GM12864 (cell line): ENCODE data around the gene GDPD5.

Experiments
- DNase-seq: peaks from one replicate; pipeline ENCODE4 v3.0.0-alpha.2; 2011; ENCODE audit warnings: low read depth
- H3K4me3 ChIP-seq: 2 replicates; pipeline ENCODE4 v1.5.1; 2011; ENCODE audit warnings: mild to moderate bottlenecking, low read depth, low read length, control low read depth
- CTCF ChIP-seq: IDR thresholded peaks from 2 replicates; pipeline ENCODE4 v1.5.1; 2011; ENCODE audit warnings: low read depth, mild to moderate bottlenecking, moderate library complexity, low read length, control low read depth, inconsistent platforms; ENCODE audit errors: missing control alignments

The GDPD5 gene

GRCh38 chr11:75520688-75521087, 5.1 kb downstream of the GDPD5 start:
- TF ChIP-seq CTCF = no peak
- no peak for DNase-seq
- no peak overlapping the region for H3K4me3 ChIP-seq

GRCh38 chr11:75518771-75519653, 6.7 kb downstream of the GDPD5 start:
- DNase-seq = no peak
- H3K4me3 ChIP-seq = no peak overlapping the region
- TF ChIP-seq CTCF = no peak

- TF ChIP-seq CTCF = no peak
- DNase-seq = no peak
- H3K4me3 ChIP-seq = no peak overlapping the region
These were observed 7.6 kb downstream of the GDPD5 start for GRCh38 chr11:75518204-75518549.

- DNase-seq = no peak
- H3K4me3 ChIP-seq = no peak overlapping the region
- TF ChIP-seq CTCF = no peak
These were observed 8.9 kb downstream of the GDPD5 start for GRCh38 chr11:75516886-75517285.

- DNase-seq = no peak
- H3K4me3 ChIP-seq = no peak overlapping the region
- no peak for TF ChIP-seq CTCF
These were observed 9.6 kb downstream of the GDPD5 start for GRCh38 chr11:75516140-75516539.

GRCh38 chr11:75514596-75514995, 11.1 kb downstream of the GDPD5 start:
- no peak for TF ChIP-seq CTCF
- H3K4me3 ChIP-seq = no peak overlapping the region
- DNase-seq = no peak

- no peak overlapping the region for H3K4me3 ChIP-seq
- no peak for TF ChIP-seq CTCF
- no peak for DNase-seq
These were observed 12.5 kb downstream of the GDPD5 start for GRCh38 chr11:75513250-75513649.
